Measurements from ENCODE around the gene THSD8.

Gene THSD8

DNA sequence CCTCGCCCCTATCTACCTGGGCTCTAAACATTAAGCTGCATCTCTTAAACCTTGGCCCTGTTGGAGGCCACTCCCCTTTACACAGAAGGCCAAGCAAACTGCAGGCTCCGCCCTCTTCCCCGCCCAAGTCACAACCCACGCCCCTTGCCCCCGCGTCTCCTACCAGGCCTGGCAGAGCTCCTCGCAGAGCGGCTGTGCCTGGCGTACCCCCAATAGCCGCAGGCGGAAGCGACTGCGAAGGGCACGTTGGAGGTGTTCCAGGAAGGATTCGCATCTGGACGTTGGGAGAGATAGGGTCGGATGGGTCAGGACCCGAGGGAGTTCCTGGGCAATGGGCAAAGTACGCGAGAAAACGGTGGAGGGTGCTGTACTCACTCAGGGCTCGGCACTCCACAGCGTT, 26.6 kb downstream of the THSD8 start (continued):
- TF ChIP-seq, protein P1, sequence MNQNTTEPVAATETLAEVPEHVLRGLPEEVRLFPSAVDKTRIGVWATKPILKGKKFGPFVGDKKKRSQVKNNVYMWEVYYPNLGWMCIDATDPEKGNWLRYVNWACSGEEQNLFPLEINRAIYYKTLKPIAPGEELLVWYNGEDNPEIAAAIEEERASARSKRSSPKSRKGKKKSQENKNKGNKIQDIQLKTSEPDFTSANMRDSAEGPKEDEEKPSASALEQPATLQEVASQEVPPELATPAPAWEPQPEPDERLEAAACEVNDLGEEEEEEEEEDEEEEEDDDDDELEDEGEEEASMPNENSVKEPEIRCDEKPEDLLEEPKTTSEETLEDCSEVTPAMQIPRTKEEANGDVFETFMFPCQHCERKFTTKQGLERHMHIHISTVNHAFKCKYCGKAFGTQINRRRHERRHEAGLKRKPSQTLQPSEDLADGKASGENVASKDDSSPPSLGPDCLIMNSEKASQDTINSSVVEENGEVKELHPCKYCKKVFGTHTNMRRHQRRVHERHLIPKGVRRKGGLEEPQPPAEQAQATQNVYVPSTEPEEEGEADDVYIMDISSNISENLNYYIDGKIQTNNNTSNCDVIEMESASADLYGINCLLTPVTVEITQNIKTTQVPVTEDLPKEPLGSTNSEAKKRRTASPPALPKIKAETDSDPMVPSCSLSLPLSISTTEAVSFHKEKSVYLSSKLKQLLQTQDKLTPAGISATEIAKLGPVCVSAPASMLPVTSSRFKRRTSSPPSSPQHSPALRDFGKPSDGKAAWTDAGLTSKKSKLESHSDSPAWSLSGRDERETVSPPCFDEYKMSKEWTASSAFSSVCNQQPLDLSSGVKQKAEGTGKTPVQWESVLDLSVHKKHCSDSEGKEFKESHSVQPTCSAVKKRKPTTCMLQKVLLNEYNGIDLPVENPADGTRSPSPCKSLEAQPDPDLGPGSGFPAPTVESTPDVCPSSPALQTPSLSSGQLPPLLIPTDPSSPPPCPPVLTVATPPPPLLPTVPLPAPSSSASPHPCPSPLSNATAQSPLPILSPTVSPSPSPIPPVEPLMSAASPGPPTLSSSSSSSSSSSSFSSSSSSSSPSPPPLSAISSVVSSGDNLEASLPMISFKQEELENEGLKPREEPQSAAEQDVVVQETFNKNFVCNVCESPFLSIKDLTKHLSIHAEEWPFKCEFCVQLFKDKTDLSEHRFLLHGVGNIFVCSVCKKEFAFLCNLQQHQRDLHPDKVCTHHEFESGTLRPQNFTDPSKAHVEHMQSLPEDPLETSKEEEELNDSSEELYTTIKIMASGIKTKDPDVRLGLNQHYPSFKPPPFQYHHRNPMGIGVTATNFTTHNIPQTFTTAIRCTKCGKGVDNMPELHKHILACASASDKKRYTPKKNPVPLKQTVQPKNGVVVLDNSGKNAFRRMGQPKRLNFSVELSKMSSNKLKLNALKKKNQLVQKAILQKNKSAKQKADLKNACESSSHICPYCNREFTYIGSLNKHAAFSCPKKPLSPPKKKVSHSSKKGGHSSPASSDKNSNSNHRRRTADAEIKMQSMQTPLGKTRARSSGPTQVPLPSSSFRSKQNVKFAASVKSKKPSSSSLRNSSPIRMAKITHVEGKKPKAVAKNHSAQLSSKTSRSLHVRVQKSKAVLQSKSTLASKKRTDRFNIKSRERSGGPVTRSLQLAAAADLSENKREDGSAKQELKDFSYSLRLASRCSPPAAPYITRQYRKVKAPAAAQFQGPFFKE (tag by site-specific recombination; IDR thresholded peaks at IDR 0.05; ENCODE audit: borderline replicate concordance) = no peak
- TF ChIP-seq, protein P2, sequence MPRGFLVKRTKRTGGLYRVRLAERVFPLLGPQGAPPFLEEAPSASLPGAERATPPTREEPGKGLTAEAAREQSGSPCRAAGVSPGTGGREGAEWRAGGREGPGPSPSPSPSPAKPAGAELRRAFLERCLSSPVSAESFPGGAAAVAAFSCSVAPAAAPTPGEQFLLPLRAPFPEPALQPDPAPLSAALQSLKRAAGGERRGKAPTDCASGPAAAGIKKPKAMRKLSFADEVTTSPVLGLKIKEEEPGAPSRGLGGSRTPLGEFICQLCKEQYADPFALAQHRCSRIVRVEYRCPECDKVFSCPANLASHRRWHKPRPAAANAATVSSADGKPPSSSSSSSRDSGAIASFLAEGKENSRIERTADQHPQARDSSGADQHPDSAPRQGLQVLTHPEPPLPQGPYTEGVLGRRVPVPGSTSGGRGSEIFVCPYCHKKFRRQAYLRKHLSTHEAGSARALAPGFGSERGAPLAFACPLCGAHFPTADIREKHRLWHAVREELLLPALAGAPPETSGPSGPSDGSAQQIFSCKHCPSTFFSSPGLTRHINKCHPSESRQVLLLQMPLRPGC (tag by site-specific recombination; IDR thresholded peaks at IDR 0.05) = no peak
- TF ChIP-seq EGR2 (tag by site-specific recombination; IDR thresholded peaks at IDR 0.05; ENCODE audit: low read depth) = peak; percentile 92
- TF ChIP-seq ZFP69B (tag by site-specific recombination; IDR thresholded peaks at IDR 0.05) = no peak
- TF ChIP-seq ZNF341 (tag by site-specific recombination; IDR thresholded peaks at IDR 0.05; ENCODE audit: low read depth) = peak; percentile 83
- no peak for TF ChIP-seq ZNF555 (tag by site-specific recombination; conservative IDR thresholded peaks at IDR 0.05)
- TF ChIP-seq ZNF157 (tag by site-specific recombination; IDR thresholded peaks at IDR 0.05) = no peak
- peak; percentile 38; the same call in 1 of the 2 replicates for TF ChIP-seq KLF1 (tag by site-specific recombination; IDR thresholded peaks at IDR 0.05)
- TF ChIP-seq ZBTB17 (tag by site-specific recombination; IDR thresholded peaks at IDR 0.05) = peak; percentile 94
- no peak for TF ChIP-seq ZNF416 (tag by site-specific recombination; IDR thresholded peaks at IDR 0.05)
- TF ChIP-seq, protein P3, sequence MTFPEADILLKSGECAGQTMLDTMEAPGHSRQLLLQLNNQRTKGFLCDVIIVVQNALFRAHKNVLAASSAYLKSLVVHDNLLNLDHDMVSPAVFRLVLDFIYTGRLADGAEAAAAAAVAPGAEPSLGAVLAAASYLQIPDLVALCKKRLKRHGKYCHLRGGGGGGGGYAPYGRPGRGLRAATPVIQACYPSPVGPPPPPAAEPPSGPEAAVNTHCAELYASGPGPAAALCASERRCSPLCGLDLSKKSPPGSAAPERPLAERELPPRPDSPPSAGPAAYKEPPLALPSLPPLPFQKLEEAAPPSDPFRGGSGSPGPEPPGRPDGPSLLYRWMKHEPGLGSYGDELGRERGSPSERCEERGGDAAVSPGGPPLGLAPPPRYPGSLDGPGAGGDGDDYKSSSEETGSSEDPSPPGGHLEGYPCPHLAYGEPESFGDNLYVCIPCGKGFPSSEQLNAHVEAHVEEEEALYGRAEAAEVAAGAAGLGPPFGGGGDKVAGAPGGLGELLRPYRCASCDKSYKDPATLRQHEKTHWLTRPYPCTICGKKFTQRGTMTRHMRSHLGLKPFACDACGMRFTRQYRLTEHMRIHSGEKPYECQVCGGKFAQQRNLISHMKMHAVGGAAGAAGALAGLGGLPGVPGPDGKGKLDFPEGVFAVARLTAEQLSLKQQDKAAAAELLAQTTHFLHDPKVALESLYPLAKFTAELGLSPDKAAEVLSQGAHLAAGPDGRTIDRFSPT (tag by site-specific recombination; IDR thresholded peaks at IDR 0.05) = peak; percentile 60
- no peak for TF ChIP-seq ZBTB20 (tag by site-specific recombination; IDR thresholded peaks at IDR 0.05)
- 0 out of 2 replicates have a peak, but pooled peaks have one; percentile 31 for TF ChIP-seq SP7 (tag by site-specific recombination; IDR thresholded peaks at IDR 0.05)
- TF ChIP-seq, protein P4, sequence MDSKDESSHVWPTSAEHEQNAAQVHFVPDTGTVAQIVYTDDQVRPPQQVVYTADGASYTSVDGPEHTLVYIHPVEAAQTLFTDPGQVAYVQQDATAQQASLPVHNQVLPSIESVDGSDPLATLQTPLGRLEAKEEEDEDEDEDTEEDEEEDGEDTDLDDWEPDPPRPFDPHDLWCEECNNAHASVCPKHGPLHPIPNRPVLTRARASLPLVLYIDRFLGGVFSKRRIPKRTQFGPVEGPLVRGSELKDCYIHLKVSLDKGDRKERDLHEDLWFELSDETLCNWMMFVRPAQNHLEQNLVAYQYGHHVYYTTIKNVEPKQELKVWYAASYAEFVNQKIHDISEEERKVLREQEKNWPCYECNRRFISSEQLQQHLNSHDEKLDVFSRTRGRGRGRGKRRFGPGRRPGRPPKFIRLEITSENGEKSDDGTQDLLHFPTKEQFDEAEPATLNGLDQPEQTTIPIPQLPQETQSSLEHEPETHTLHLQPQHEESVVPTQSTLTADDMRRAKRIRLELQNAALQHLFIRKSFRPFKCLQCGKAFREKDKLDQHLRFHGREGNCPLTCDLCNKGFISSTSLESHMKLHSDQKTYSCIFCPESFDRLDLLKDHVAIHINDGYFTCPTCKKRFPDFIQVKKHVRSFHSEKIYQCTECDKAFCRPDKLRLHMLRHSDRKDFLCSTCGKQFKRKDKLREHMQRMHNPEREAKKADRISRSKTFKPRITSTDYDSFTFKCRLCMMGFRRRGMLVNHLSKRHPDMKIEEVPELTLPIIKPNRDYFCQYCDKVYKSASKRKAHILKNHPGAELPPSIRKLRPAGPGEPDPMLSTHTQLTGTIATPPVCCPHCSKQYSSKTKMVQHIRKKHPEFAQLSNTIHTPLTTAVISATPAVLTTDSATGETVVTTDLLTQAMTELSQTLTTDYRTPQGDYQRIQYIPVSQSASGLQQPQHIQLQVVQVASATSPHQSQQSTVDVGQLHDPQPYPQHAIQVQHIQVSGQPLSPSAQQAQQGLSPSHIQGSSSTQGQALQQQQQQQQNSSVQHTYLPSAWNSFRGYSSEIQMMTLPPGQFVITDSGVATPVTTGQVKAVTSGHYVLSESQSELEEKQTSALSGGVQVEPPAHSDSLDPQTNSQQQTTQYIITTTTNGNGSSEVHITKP (tag by site-specific recombination; IDR thresholded peaks at IDR 0.05) = no peak
- 0 out of 2 replicates have a peak, but pooled peaks have one; percentile 23 for TF ChIP-seq KLF8 (tag by site-specific recombination; IDR thresholded peaks at IDR 0.05)
- TF ChIP-seq ZFP37 (tag by site-specific recombination; IDR thresholded peaks at IDR 0.05) = no peak
